Smooth muscle cell of trachea (primary cell): Measurements from ENCODE around the gene NES. TPM values are rescaled to one million over a fixed set of nuclear protein-coding genes. Genes with fewer than 3 reads are reported as not detected.

Experiments
- total RNA-seq: library from RNA; depleted of rRNA; stranded (reverse); fragments of >200 nt; gene quantifications from 2 replicates; pipeline ENCODE4 v1.2.1, GENCODE V29; 2014

Gene NES
- 58.2 and 110 TPM in 2 replicates for total RNA-seq

GRCh38 chr1:156676820-156677615, at the start of gene NES:
NES (minus strand) TSS chr1:156677407; CDS start chr1:156677264, 143 bp downstream.

DNA sequence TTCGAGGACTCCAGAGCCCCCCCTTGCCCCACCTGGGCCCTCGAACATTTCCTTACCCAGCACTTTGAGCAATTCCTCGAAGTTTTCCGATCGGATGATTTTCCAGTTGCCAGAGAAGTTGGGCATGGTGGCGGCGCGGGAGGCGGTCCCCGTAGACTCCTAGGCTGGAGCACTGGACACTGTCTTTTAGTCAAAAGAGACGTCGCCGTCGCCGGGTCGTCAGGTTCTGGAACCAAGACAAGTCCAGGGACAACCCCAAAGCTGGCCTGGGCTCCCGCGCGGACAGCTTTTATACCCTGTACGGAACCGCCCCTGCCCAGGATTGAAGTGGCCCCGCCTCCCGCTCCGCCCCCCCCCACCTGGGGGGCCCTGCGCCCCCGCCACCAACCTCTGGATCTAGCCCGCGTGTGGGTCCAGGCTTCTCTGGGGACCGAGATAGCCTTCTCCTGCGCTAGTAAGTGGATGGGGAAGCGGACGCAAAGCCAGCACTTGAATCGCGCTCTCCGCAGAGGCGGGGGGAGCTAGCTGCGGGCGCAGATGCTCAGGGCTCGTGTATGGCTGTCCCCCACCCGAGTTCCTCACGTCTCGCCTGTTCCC, 28.2 kb upstream of the NES start, which contains the start of gene CRABP2:
TSS of gene CRABP2 (minus strand) at position 263 of the 597 bp plus-strand sequence. CDS start at position 126, 137 bp downstream.

DNA sequence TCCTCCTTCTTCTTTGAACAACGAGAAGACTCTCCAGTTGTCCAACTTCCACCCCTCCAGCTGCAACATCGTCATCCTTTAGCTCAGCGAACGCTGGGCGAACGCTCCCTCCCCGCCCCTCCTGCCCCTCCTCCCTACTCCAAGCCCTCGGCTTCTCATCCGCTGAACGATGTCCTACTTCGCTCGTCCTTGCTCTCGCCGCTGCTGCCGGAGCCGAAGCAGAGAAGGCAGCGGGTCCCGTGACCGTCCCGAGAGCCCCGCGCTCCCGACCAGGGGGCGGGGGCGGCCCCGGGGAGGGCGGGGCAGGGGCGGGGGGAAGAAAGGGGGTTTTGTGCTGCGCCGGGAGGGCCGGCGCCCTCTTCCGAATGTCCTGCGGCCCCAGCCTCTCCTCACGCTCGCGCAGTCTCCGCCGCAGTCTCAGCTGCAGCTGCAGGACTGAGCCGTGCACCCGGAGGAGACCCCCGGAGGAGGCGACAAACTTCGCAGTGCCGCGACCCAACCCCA, 35.4 kb downstream of the NES start, which contains the start of gene BCAN:
TSS of gene BCAN (plus strand) at position 357 of the 504 bp plus-strand sequence. CDS start 3,938 bp downstream, outside the sequence.

DNA sequence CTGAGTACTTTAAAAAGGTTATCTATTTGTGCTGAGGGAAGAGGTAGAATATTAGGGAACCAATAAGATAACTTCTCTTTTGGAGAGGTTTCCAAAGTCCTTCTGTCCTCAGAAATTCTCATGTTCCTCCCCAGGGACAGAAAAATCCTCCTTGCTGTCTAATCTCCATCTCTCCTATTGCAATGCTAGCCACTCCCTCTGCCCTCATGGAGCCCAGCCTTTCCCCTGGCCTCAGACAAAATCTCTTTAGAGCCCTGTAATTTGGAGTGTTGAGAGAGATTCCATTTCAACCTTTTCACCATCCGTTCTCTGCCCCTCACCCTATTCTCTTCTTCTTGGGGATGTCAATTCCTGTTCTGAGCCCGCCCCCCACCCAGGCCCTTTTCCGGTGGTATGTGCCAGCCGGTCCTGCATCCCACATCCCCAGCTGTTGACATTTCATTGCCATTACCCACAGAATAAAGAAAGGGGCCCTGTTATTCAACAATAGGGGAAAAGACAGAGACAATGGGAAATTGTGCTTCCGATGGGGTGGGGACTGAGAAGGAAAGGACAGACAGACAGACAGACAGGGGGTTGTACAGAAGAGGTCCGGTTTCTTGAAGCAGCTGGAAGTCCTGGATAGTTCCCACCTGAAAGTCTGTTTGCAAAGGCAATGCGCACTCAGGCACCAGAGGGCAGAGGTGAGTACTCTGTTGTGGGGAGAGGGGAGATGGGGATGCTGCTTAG, 58.2 kb downstream of the NES start, which contains the start of gene HAPLN2:
TSS of gene HAPLN2 (plus strand) at position 563 of the 729 bp plus-strand sequence. CDS start 4,076 bp downstream, outside the sequence.

Other genes starting within 250 kb of the NES start
- gene MEF2D, start 176.6 kb downstream of the NES start, total RNA-seq, result 11.6 and 12.1 TPM in 2 replicates
- gene IQGAP3, start 104.8 kb downstream of the NES start, total RNA-seq, result 3.8 and 50.3 TPM in 2 replicates
- not detected in 2 replicates for gene TTC24, start 97.7 kb downstream of the NES start, total RNA-seq
- 61.2 and 85.8 TPM in 2 replicates for gene NAXE, start 85.6 kb downstream of the NES start, total RNA-seq
- gene GPATCH4, start 75.9 kb downstream of the NES start, total RNA-seq, result 11.9 and 19.9 TPM in 2 replicates
- not detected in 2 replicates for gene HAPLN2, start 58.0 kb downstream of the NES start, total RNA-seq
- not detected in 2 replicates for gene BCAN, start 35.3 kb downstream of the NES start, total RNA-seq
- 248 and 256 TPM in 2 replicates for gene CRABP2, start 28.2 kb upstream of the NES start, total RNA-seq
- 15.9 and 17.0 TPM in 2 replicates for gene METTL25B, start 51.1 kb upstream of the NES start, total RNA-seq
- 4.7 and 7.4 TPM in 2 replicates for gene ISG20L2, start 51.4 kb upstream of the NES start, total RNA-seq
- gene MRPL24, start 63.7 kb upstream of the NES start, total RNA-seq, result 42.2 and 53.4 TPM in 2 replicates
- gene HDGF, start 74.3 kb upstream of the NES start, total RNA-seq, result 128 and 251 TPM in 2 replicates
- gene PRCC, start 90.1 kb upstream of the NES start, total RNA-seq, result 14.1 and 15.4 TPM in 2 replicates
- not detected in 2 replicates for gene SH2D2A, start 139.4 kb upstream of the NES start, total RNA-seq
- under 0.01 TPM in 1 of 2 replicates, not detected in the other for gene INSRR, start 181.7 kb upstream of the NES start, total RNA-seq
- not detected in 2 replicates for gene NTRK1, start 183.5 kb upstream of the NES start, total RNA-seq
- gene PEAR1, start 216.3 kb upstream of the NES start, total RNA-seq, result 5.6 and 7.4 TPM in 2 replicates
- gene LRRC71, start 243.2 kb upstream of the NES start, total RNA-seq, result not detected in 2 replicates